GM12892 (cell line): Measurements from ENCODE around the gene AK9.

Experiments
- POLR2A ChIP-seq: IDR thresholded peaks from 2 replicates; pipeline ENCODE4 v1.6.1; 2011; ENCODE audit warnings: low read depth, low read length, control low read depth
- POLR2AphosphoS5 ChIP-seq: IDR thresholded peaks from 2 replicates; pipeline ENCODE4 v1.6.1; 2011; ENCODE audit warnings: low read depth, low read length, control low read depth

DNA sequence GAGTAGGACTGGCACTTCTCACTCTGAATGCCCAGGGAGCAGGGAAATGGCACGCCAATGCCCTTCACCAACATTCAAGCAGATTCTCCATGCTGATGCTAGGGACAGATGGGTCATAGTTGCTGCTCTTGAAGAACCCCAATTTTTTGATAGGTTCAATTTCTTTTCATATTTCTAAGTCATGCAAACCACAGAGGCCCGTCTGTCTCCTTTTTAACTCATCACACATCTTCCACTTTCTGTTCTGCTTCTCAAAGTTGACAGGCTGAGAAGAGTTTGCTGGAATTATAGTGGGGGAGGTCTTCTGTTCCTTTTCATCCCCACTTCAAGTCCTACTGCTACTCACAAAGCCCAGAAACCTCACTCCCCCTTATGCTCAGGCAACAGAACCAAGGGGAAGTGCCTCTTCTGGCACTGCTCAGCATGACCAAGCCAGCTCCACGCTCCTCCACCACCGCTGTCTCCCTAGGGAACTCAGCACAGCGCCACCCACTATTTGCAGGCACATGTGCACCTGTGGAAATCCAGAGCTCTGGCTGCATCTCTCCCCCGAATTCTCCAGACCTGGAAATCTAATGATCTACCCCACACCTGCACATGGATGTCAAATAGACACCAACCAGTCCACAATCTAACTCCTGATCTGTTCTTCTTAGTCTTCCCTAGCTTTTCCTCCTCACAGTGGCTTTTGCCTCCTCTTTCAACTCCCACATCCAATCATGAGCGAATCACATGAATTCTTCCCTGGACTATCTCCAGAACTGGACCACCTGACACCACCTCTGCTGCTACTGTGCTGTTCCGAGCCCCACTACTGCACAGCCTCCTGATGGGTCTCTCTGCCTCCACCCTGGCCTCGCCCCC is 218.6 kb downstream of the AK9 start:
- TF ChIP-seq POLR2AphosphoS5 (no peak), POLR2A (no peak)
